ENCODE results near the gene LRCH1. TPM values are rescaled to one million over a fixed set of nuclear protein-coding genes. Genes with fewer than 3 reads are reported as not detected.
A peak's percentile ranks its signal among the peaks of the same experiment; 100 is the strongest.

Gene LRCH1
- polyA plus RNA-seq, 3 donors: 30.0 to 33.8 (median 32.2) TPM

DNA sequence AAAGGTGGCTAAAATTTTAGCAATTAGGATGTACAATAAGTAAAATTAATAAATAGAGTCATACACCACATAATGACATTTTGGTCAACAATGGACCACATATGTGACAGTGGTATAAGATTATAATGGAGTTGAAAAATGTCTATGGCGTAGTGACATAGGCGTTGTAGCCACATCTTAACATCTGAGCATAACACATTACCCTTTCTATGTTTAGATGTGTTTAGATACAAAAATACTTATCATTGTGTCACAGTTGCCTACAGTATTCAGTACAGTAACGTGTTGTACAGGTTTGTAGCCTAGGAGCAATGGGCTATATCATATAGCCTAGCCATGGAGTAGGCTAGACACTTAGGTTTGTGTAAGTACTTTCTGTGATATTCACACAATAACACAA lies 111.2 kb downstream of the LRCH1 start:
- no peak for DNase-seq

- DNase-seq: no peak
Measured at GRCh38 chr13:46665248-46665632, 112.3 kb downstream of the LRCH1 start.

- DNase-seq: no peak
Measured at GRCh38 chr13:46665633-46666482, 112.9 kb downstream of the LRCH1 start.

DNA sequence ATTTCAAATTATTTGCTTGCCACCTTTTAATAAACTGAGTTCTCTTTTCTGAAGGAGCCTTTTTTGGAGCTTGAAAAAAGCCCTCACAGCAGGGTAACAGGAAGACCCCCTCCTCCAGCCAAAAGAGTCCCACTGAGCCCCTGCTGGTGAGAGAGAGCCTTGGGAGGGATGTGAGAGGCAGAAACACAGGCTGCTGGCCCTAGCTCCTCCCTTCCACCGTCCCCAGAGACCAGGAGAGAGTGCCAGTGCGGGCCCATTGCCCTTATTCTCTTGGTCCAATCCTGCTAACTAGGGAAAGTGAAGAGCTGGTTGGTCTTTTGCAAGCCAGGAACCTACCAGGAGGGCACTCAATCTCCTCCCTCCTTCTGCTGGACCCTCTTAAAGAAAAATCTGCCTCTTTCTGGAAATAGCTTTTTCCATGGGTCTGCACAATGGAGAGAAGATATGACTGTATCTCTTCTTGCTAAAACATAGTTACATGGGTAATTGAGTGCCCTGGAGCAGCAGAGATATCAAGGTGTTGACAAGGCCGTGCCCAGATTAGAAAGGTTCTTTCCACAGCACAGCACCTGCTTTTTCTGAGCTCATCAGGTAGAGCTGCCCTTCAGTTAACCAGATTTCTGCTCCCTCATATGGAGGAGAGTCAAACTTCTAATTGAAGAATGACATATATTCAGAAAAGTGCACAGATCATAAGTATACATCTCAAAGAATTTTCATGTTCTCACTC lies 113.9 kb downstream of the LRCH1 start:
- no peak for DNase-seq

DNA sequence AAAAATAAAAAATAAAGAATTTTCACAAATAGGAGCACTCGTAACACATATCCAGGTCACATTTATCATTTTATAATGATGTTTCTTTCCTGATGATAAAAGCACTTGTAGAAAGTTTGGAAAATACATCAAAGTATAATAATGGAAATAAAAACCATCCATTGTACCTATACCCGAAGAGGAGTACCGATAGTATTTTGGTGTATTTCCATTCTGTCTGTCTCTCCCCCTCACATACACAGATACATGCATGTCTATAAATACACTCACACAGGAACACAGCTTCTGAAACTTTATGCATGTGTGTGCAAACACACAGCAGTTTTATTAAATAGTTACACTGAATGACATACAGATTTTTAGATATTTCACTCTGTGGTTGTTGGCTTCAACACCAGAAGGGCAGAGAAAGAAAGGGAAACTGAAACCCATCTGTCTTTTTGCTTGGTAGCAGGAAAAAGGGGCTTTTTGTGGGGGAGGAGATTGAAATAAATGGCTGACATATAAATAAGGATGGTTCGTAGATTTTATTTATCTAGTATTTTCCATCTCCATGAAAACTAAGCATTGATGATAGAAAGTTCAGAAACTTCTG lies 114.8 kb downstream of the LRCH1 start:
- no peak for DNase-seq

DNA sequence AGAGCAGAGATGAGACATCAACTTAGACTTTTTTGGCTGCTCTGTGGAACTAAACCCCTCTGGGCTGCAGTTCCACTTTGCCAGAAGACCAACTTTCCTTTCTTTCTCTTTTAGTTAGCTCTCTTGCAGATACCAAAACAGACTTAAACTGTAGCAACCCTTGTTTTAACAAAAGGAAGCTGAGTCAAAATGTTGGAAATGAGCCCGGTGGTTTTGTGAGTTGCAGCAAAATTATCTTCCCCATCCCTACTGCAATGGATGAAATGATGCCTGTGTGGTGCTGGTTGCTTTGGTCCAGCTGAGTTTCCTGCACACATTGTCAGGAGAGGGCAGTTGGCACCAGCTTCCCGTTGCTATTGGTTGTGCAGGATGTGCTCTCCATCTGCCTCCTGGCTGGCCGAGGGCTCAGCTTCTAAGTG lies 115.3 kb downstream of the LRCH1 start:
- no peak for DNase-seq

GRCh38 chr13:46668931-46669525 lies 116.1 kb downstream of the LRCH1 start:
- peak; percentile 52 for DNase-seq

DNA sequence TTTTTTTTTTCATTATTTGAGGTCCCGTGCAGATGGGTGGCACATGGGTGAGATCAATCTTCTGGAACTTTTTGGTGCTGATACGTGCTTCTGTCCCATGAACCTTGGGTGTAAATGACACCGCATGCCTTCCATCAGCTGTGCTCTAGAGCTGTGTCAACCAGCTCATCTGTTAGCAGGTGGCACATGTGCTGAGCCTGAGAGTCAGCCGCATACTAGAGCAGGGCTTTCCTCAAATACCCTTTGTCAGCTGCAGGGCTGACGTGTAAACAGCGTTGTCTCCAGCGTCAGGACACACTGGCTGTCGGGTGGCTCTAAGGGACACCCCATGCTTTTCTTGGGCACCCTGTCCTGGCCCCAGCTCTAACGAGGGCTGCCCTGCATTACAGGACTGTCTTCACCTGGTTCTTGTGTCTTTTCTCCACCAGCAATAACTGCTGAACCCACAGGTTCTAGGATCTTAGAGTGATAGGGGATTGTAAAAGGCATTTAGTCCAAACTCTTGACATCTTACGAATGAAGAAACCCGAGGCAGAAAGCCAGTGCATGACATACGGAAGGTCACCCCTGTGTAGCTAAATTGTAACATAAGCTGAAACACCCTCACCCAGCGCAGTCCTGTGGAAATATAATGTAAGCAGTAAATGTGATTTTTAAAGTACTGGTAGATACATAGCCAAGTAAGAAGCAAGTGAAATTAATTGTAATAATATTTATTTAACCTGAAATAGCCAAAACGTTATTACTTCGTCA lies 119.5 kb downstream of the LRCH1 start:
- DNase-seq: no peak

GRCh38 chr13:46675016-46675415 lies 122.0 kb downstream of the LRCH1 start:
- DNase-seq: peak; percentile 67

DNA sequence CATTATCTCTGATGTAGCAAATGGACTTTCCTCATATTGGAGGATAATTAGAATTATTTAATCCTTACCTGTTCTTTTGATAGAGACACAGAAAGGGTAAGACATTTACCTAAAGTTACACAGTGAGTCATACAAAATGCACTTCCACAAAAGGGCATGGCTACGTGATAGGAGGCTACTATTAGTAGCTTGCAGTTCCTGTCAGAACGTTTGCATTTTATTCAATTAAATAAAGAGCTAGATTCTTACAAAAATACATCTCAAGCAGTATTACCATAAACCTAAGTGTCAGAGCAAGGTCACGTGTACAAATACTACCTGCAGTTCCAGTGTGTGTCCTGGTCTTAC lies 123.4 kb downstream of the LRCH1 start:
- no peak for DNase-seq

- no peak for DNase-seq
Measured at GRCh38 chr13:46679369-46680120, 126.6 kb downstream of the LRCH1 start.

DNA sequence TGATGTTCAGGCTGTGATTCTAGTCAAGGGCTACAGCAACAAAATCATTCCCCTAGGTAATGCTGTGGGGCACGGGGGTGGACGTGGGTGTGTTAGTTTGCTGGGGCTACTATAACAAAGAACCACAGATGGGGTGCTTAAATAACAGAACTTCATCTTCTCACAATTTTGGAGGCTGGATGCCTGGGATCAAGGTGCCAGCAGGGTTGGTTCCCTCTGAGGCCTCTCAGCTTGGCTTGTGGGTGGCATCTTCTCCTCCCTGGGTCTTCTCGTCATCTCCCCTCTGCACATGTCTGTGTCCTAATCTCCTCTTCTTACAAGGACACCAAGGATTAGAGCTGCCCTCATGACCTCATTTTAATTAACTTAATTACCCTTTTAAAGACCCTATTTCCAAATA lies 129.0 kb downstream of the LRCH1 start:
- DNase-seq: no peak

- no peak for DNase-seq
Measured at GRCh38 chr13:46682707-46683106, 129.7 kb downstream of the LRCH1 start.

- DNase-seq: no peak
Measured at GRCh38 chr13:46683676-46684260, 130.8 kb downstream of the LRCH1 start.

- no peak for DNase-seq
Measured at GRCh38 chr13:46684287-46685001, 131.5 kb downstream of the LRCH1 start.

- DNase-seq: no peak
Measured at GRCh38 chr13:46685006-46685730, 132.2 kb downstream of the LRCH1 start.

- no peak for DNase-seq
Measured at GRCh38 chr13:46686171-46686570, 133.2 kb downstream of the LRCH1 start.

- no peak for DNase-seq
Measured at GRCh38 chr13:46687810-46688209, 134.8 kb downstream of the LRCH1 start.

DNA sequence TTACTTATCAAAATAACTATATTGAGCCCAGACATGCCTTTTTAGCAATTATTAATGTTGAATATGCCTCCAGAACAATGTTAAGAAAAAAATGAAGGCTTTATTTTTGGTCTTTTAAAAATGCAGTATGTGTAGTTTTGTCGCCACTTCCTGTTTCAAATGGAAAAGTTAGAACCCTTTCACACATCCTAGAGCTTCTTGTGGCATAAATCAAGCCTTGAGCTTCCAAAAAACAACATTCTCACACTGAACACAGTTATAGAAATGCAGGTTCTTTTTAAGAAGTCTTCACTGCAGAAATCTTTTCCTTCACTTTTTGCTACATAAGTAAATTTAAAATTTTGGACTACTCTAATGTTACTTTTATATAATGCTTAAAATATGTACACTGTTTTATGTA lies 135.3 kb downstream of the LRCH1 start:
- DNase-seq: no peak
